Left kidney (tissue), 2 donors: ENCODE measurements around the gene HOXD1. TPM values are rescaled to one million over a fixed set of nuclear protein-coding genes. Genes with fewer than 3 reads are reported as not detected.

ENCODE experiments used
- DNase-seq: peaks from one replicate; pipeline ENCODE4 v3.0.0-alpha.2; 2013
- polyA plus RNA-seq: library from polyadenylated mRNA; unstranded; fragments of 120-200 nt; gene quantifications from one replicate; pipeline ENCODE4 v1.2.1, GENCODE V29; 2013; ENCODE audit not compliant: insufficient read length

HOXD1 gene
- polyA plus RNA-seq, 1 donor, result 10.1 TPM

- DNase-seq, result no peak
Observed at GRCh38 chr2:176240301-176240700, 51.8 kb downstream of the HOXD1 start.

Other genes starting within 250 kb of the HOXD1 start
- 25.7 TPM for gene LNPK, start 186.4 kb upstream of the HOXD1 start, polyA plus RNA-seq
- not detected for gene EVX2, start 104.7 kb upstream of the HOXD1 start, polyA plus RNA-seq
- 0.20 TPM for gene HOXD13, start 95.9 kb upstream of the HOXD1 start, polyA plus RNA-seq
- 0.32 TPM for gene HOXD12, start 88.9 kb upstream of the HOXD1 start, polyA plus RNA-seq
- gene HOXD11, start 81.4 kb upstream of the HOXD1 start, polyA plus RNA-seq, result 63.7 TPM
- 220 TPM for gene HOXD10, start 71.9 kb upstream of the HOXD1 start, polyA plus RNA-seq
- 84.0 TPM for gene HOXD9, start 65.9 kb upstream of the HOXD1 start, polyA plus RNA-seq
- 170 TPM for gene HOXD8, start 59.0 kb upstream of the HOXD1 start, polyA plus RNA-seq
- 60.4 TPM for gene HOXD4, start 37.1 kb upstream of the HOXD1 start, polyA plus RNA-seq
- gene HOXD3, start 31.4 kb upstream of the HOXD1 start, polyA plus RNA-seq, result 26.1 TPM
- gene MTX2, start 80.8 kb downstream of the HOXD1 start, polyA plus RNA-seq, result 88.7 TPM